ENCODE results near the gene GALNTL6.

GALNTL6 gene

DNA sequence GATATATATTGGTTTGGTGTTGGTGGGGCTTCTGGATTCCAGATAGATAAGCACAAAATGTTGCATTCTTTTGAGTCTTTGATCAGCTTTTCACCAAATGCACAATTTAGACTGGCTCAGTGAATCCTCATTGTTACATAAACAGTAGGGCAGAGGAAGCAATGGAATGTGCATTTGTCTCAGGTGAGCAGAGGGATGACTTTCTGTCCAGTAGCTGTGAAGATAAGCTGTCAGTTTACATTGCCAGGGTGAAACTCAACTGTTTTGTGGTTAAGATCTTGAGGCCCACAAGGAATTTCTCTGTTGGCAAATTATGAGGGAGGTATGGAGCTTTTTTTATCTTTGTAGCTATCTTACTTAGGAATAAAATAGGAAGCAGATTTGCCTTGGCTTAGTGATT, 168.0 kb downstream of the GALNTL6 start:
- no peak for DNase-seq (ENCODE audit: low read depth)
- H3K4me3 ChIP-seq (ENCODE audit: low read depth, low read length) = no peak overlapping the region

GRCh38 chr4:171983935-171984805, 171.0 kb downstream of the GALNTL6 start:
- no peak overlapping the region for H3K4me3 ChIP-seq (ENCODE audit: low read depth, low read length)
- no peak for DNase-seq (ENCODE audit: low read depth)

DNA sequence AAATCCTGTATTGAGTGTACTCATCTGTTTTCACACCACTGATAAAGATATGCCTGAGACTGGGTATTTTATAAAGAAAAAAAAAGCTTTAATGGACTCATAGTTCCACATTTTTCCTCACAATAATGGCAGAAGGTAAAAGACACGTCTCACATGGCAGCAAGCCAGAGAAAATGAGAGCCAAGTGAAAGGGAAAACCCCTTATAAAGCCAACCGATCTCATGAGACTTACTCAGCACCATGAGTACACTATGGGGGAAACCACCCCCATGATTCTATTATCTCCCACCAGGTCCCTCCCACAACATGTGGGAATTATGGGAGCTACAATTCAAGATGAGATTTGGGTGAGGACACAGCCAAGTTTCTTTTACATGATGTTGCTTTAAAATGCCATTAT, 171.9 kb downstream of the GALNTL6 start:
- H3K4me3 ChIP-seq (ENCODE audit: low read depth, low read length) = no peak overlapping the region
- no peak for DNase-seq (ENCODE audit: low read depth)

- no peak for DNase-seq (ENCODE audit: low read depth)
- no peak overlapping the region for H3K4me3 ChIP-seq (ENCODE audit: low read depth, low read length)
Observed at GRCh38 chr4:171993247-171993646, 180.0 kb downstream of the GALNTL6 start.

DNA sequence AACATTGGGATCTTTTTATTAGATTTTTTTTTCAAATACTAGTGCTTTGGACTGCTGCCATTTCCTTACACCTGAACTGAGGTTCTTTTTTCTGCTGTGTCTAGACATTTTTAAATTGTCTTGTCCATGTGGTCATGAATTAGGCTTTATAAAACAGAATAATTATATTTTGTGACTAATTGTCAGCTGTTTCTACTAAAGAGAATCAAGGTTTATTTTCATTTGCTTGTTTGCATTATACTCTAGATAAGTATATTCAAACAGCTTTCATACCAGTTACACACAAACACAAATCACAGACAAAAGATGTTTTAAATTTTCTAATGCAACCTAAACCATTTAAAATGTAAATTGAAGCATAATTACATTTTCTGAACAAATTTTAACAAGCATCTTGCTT, 194.7 kb downstream of the GALNTL6 start:
- no peak for DNase-seq (ENCODE audit: low read depth)
- H3K4me3 ChIP-seq (ENCODE audit: low read depth, low read length) = no peak overlapping the region

- no peak overlapping the region for H3K4me3 ChIP-seq (ENCODE audit: low read depth, low read length)
- no peak for DNase-seq (ENCODE audit: low read depth)
Observed at GRCh38 chr4:172009446-172010230, 196.4 kb downstream of the GALNTL6 start.

DNA sequence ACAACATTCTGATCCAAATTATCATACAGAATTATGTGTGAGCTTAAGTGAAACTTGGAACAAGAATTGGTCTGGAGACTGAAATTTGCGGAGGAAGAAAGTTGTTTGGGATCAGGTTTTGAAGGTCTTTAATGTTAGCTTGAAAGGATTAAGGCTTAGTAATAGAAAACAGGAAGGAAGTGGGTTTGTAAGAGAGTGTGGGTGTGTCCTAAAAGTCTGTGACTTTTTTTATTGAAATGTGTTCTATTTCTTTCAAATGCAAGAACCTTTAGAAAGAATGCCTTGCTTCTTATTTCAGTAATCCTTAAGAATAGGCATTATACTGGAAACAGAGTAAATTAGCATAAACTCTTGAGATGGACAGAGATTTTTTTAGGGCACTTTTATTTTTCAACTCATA, 198.0 kb downstream of the GALNTL6 start:
- H3K4me3 ChIP-seq (ENCODE audit: low read depth, low read length) = no peak overlapping the region
- no peak for DNase-seq (ENCODE audit: low read depth)

GRCh38 chr4:172018358-172018757, 205.2 kb downstream of the GALNTL6 start:
- no peak for DNase-seq (ENCODE audit: low read depth)
- H3K4me3 ChIP-seq (ENCODE audit: low read depth, low read length) = no peak overlapping the region

GRCh38 chr4:172035562-172035961, 222.4 kb downstream of the GALNTL6 start:
- no peak for DNase-seq (ENCODE audit: low read depth)
- H3K4me3 ChIP-seq (ENCODE audit: low read depth, low read length) = no peak overlapping the region

DNA sequence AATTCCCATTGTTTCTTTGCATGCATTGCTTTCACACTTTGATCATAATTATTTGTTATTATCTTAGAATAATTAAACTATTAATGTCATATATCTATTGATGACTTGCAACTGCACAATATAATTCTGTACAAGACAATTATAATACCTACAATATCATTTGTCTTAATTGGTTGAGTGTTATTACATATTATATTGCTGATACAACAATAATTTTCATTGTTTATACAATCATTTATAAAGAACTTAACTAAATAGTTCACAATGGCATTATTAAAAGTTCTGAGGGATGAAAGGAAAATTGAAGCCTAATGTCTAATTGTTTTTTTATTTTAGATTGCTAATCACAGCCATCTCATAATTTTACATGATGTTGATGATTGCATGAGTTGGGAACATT, 227.6 kb downstream of the GALNTL6 start:
- H3K4me3 ChIP-seq (ENCODE audit: low read depth, low read length) = no peak overlapping the region
- no peak for DNase-seq (ENCODE audit: low read depth)

DNA sequence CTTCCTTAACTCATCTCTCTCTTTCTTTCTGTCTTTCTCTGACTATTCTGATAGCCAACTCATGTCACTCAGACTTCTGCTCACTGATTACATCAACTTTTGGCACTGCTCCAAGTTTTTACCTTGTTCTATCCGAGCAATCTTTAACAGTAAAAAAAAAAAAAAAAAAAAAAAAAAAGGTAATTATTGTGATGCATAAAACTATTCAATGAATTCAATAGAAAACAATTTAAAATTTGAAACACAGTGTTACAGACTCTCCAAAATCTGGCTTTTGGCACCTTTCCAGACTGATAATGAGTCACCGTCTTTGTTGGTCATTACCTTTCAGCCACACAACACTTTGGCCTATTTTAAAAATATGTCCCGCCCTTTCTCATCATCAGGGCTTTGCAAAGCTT, 229.5 kb downstream of the GALNTL6 start:
- no peak overlapping the region for H3K4me3 ChIP-seq (ENCODE audit: low read depth, low read length)
- DNase-seq (ENCODE audit: low read depth) = no peak

DNA sequence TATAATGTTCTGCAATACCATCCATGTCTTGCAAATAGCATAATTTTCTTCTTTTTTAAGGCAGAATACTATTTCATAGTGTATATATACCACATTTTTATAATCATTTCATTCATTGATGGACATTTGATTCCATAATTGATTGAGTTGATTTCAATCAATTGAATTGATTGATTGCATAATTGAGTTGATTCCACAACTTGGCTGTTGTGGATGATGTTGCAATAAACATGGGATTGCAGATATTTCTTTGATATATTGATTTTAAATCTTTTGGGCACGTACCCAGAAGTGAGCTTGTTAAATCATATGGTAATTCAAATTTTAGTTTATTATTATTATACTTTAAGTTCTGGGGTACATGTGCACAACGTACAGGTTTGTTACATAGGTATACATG, 232.8 kb downstream of the GALNTL6 start:
- no peak overlapping the region for H3K4me3 ChIP-seq (ENCODE audit: low read depth, low read length)
- DNase-seq (ENCODE audit: low read depth) = no peak

GRCh38 chr4:172048666-172049065, 235.5 kb downstream of the GALNTL6 start:
- H3K4me3 ChIP-seq (ENCODE audit: low read depth, low read length) = no peak overlapping the region
- no peak for DNase-seq (ENCODE audit: low read depth)

GRCh38 chr4:172050911-172051310, 237.7 kb downstream of the GALNTL6 start:
- H3K4me3 ChIP-seq (ENCODE audit: low read depth, low read length) = no peak overlapping the region
- DNase-seq (ENCODE audit: low read depth) = no peak

DNA sequence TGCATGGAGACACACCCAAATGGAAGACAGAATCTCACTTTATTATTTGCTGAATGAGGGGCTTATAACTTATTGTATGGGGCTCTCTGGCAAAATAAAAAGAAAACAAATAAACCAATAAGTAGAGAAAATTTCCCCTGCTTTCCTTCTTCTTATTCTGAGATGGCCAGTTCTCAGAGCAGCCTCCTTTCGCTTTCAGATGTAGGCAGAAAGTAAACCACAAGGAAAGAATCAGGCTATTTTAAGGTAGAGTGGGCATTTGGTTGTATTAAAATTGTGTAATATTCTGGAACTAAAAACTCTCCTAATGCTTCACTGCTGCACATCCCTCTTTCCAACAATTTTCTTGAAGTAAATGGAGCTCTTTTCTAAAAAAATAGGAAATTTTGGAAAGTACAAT, 241.8 kb downstream of the GALNTL6 start:
- no peak for DNase-seq (ENCODE audit: low read depth)

GRCh38 chr4:172055498-172055897, 242.3 kb downstream of the GALNTL6 start:
- H3K4me3 ChIP-seq (ENCODE audit: low read depth, low read length) = no peak overlapping the region
- DNase-seq (ENCODE audit: low read depth) = no peak

More for the DNA sequence above, 241.8 kb downstream of the GALNTL6 start:
- no peak overlapping the region for H3K4me3 ChIP-seq (ENCODE audit: low read depth, low read length)

GRCh38 chr4:172061204-172061603, 248.0 kb downstream of the GALNTL6 start:
- no peak for DNase-seq (ENCODE audit: low read depth)
- no peak overlapping the region for H3K4me3 ChIP-seq (ENCODE audit: low read depth, low read length)

- DNase-seq (ENCODE audit: low read depth) = no peak
- no peak overlapping the region for H3K4me3 ChIP-seq (ENCODE audit: low read depth, low read length)
Observed at GRCh38 chr4:172068506-172068905, 255.3 kb downstream of the GALNTL6 start.

DNA sequence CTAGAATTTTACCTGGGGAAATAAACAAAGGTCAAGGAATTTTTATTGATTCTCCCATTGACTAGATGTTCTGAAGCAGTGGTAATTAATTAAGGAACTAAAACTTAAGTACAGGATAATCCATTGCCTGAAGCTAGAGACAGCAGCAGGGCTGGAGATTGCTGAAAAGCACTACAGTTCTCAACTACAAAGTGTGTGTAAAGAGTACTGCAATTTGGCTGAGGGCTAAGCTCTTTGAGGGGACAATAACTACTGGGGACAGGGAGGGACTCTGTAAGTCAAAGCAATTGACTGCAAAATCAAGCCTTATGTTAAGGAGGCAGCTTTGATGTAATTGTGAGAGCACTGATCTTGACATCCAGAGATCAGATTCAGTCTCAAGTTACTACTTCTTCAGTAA, 260.4 kb downstream of the GALNTL6 start:
- DNase-seq (ENCODE audit: low read depth) = no peak
- no peak overlapping the region for H3K4me3 ChIP-seq (ENCODE audit: low read depth, low read length)

DNA sequence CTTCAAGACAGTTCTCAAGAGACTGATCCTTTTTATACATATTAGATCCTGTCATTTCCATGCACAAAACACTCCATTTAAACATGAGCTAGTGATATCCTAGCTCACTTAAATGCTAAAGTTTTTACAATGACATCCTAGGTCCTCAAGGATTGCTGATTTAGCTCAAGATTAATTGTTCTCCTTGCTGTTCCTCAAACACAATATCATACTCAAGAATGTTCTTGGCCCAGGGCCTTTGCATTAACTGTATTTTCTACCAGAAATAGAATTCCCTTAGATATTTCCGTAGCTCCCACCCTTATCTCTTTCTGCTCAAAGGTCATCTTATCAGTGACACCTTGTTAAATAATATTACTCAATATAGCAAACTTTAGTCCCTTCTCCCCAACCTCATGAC, 270.1 kb downstream of the GALNTL6 start:
- DNase-seq (ENCODE audit: low read depth) = no peak

DNA sequence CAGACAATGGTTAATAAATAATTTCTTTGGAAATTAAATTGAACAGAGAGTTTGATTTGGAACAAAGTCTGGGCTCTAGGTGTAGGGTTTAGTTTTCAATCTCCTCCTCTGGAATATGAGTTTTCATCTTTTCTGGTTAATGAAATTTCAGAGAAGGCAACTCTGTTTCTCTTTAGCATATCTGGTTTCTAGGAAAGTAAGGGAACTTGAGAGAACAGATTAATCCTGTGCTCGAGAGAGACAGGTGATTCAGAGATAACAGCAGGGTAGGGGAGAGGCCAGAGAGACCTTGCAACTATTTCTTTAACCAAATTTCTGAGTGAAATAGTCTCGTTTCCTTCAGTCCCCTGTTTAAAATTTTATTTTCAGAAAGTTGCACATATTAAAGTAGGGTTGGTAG, 275.4 kb downstream of the GALNTL6 start:
- no peak overlapping the region for H3K4me3 ChIP-seq (ENCODE audit: low read depth, low read length)
- DNase-seq (ENCODE audit: low read depth) = no peak

More for the DNA sequence above, 270.1 kb downstream of the GALNTL6 start:
- no peak overlapping the region for H3K4me3 ChIP-seq (ENCODE audit: low read depth, low read length)

Data from skeletal muscle cell (primary cell).